ENCODE measurements around the gene PDXK.

The PDXK gene

GRCh38 chr21:43752758-43753438 lies 34.0 kb downstream of the PDXK start:
- TF ChIP-seq TAF1 (IDR thresholded peaks at IDR 0.05; ENCODE audit: borderline replicate concordance, insufficient read depth, low read length): no peak
- TF ChIP-seq POLR2AphosphoS5 (IDR thresholded peaks at IDR 0.05; ENCODE audit: low read depth, low read length): no peak
- TF ChIP-seq REST (IDR thresholded peaks at IDR 0.05; ENCODE audit: insufficient read depth in 1 of 2, low read depth in 2 of 2, low read length in 2 of 2): no peak
- TF ChIP-seq FOXP2 (optimal IDR thresholded peaks at IDR 0.05; ENCODE audit: borderline replicate concordance, extremely low read depth, extremely low read length, insufficient read depth): no peak
- TF ChIP-seq SIN3A (IDR thresholded peaks at IDR 0.05; ENCODE audit: borderline replicate concordance, insufficient read depth, low read length): no peak

GRCh38 chr21:43753439-43753799 lies 34.5 kb downstream of the PDXK start:
- no peak for TF ChIP-seq FOXP2 (optimal IDR thresholded peaks at IDR 0.05; ENCODE audit: borderline replicate concordance, extremely low read depth, extremely low read length, insufficient read depth)
- TF ChIP-seq POLR2AphosphoS5 (IDR thresholded peaks at IDR 0.05; ENCODE audit: low read depth, low read length): no peak
- TF ChIP-seq SIN3A (IDR thresholded peaks at IDR 0.05; ENCODE audit: borderline replicate concordance, insufficient read depth, low read length): no peak
- TF ChIP-seq REST (IDR thresholded peaks at IDR 0.05; ENCODE audit: insufficient read depth in 1 of 2, low read depth in 2 of 2, low read length in 2 of 2): no peak
- TF ChIP-seq TAF1 (IDR thresholded peaks at IDR 0.05; ENCODE audit: borderline replicate concordance, insufficient read depth, low read length): no peak

- no peak for TF ChIP-seq POLR2AphosphoS5 (IDR thresholded peaks at IDR 0.05; ENCODE audit: low read depth, low read length)
- no peak for TF ChIP-seq SIN3A (IDR thresholded peaks at IDR 0.05; ENCODE audit: borderline replicate concordance, insufficient read depth, low read length)
- TF ChIP-seq REST (IDR thresholded peaks at IDR 0.05; ENCODE audit: insufficient read depth in 1 of 2, low read depth in 2 of 2, low read length in 2 of 2): no peak
- no peak for TF ChIP-seq FOXP2 (optimal IDR thresholded peaks at IDR 0.05; ENCODE audit: borderline replicate concordance, extremely low read depth, extremely low read length, insufficient read depth)
These were observed 36.2 kb downstream of the PDXK start for GRCh38 chr21:43754948-43755781.

- TF ChIP-seq TAF1 (IDR thresholded peaks at IDR 0.05; ENCODE audit: borderline replicate concordance, insufficient read depth, low read length) (no peak), POLR2AphosphoS5 (IDR thresholded peaks at IDR 0.05; ENCODE audit: low read depth, low read length) (no peak), SIN3A (IDR thresholded peaks at IDR 0.05; ENCODE audit: borderline replicate concordance, insufficient read depth, low read length) (no peak), REST (IDR thresholded peaks at IDR 0.05; ENCODE audit: insufficient read depth in 1 of 2, low read depth in 2 of 2, low read length in 2 of 2) (no peak)
These were observed 37.1 kb downstream of the PDXK start for GRCh38 chr21:43755820-43756594.
